GM21447 (cell line): ENCODE data around the gene PEMT.

ENCODE experiments used
- ATAC-seq: cut with Tn5 transposase; IDR thresholded peaks from one replicate; pipeline ENCODE4 v1.9.1; 2021; ENCODE audit not compliant: unreplicated experiment

Gene PEMT

GRCh38 chr17:17570798-17571716, 20.5 kb downstream of the PEMT start:
- no peak for ATAC-seq

DNA sequence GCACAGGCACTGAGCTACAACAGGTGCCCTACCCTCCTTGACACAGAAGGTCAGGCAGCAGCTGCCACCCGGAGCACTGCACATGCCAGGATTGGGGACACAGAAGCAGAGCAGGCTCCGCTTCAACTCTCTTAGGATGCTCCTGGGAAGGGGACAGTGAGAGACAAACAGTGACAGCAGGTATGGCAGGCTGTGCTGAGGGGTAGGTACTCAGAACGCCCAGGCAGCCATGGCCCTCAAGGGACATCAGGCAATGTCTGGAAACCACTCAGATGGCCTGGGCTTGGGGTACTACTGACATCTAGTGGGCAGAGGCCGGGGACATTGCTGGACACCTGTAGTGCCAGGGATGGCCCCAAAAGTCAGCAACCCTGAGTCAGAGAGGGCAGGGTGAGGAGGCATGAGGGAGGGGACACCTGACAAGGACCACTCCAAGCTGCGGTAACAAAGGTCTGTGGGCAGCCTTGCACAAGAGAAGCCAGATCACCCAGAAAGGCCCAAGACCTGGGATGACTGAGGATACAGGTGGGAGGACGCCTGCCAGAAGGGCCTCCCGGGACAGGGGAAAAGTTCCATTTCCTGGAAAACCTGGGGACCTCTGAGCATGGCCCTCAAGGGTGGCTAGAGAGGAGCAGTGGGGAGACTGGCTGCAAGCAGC, 21.2 kb downstream of the PEMT start:
- ATAC-seq = no peak

- no peak for ATAC-seq
Observed at GRCh38 chr17:17569691-17570090, 21.8 kb downstream of the PEMT start.

DNA sequence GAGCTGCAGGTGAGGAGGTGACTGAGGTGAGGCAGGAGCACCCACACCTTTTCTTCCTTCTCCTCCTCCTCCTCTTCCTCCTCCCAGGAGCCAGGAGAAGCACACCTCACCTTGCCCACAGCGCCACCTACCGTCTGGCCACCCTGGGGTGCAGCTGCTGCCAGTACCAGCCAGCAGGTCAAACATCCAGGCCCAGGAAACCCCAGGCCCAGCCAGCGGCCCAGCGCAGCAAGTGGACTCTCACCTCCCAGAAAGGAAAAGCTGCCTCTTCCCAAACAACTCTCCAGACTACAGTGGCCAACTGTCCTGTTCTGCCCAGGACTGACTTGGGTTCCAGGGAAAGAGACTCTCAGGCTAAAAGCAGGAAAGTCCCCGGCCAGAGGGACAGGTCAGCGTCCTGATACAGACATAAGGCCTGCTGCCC, 22.7 kb downstream of the PEMT start:
- ATAC-seq = no peak

- ATAC-seq = no peak
Observed at GRCh38 chr17:17567631-17568030, 23.9 kb downstream of the PEMT start.

- ATAC-seq = no peak
Observed at GRCh38 chr17:17566896-17567513, 24.5 kb downstream of the PEMT start.

DNA sequence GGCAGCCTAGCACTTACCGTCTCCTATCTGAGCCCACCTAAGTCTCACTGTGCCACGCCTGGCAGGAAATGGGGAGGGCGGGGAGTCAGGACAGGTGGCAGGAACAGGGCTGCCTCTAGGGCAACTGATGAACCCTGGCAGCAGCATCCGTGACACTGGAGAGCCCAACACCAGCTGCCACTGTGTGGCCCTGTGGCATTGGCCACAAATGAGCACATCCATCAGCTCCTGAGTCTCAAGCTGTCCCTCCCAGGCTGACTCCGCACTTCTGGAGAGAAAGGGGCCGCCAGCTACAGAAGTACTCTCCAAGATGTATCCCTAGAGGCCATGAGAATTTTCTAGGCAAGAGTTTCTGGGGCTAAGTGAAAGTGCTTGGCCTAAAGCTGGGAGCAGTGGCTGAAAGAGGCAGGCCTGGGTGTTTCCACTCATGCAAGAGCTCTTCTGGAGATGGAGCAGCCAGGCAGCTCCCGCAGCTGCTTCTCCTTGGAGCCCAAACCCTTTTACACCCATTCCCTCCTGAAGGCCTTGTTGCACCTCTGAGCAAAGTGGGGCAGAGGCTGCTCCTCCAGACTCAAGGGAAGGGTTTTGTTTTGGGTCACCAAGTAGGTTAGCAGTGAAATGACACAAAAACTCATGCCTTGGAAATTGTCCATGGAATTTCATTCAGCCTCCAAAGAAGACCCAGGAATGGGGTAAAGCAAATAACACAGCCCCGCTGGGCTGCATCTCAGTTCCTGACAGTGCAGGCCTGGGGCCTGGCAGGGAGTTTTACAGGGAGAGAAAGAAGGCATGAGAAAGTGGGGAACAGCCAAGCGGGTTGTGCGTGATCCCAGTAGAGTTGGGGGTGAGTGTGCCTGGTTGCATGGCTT, 25.8 kb downstream of the PEMT start:
- no peak for ATAC-seq

DNA sequence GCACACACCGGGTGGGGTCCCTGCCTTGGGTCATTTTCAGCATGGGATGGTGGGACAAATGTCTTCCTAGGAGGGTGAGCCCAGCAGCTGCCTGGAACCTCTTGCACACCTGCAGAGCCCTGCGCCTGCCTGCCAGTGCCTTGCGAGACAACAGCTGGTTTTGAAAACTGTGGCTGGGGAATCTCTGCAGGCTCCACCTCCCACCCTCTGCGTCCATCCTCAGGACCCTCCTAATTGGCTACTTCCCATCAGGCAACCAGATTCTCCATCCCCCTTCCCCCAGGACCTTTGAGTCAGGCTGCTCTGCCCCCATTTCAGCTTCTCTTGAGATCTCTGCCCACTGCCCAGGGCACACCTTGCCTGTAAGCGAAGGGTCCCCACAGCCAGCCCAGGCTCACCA, 26.6 kb downstream of the PEMT start:
- ATAC-seq = no peak

GRCh38 chr17:17564323-17564722, 27.2 kb downstream of the PEMT start:
- no peak for ATAC-seq

GRCh38 chr17:17563530-17563929, 28.0 kb downstream of the PEMT start:
- no peak for ATAC-seq

GRCh38 chr17:17562146-17562511, 29.4 kb downstream of the PEMT start:
- no peak for ATAC-seq

GRCh38 chr17:17561408-17562145, 29.9 kb downstream of the PEMT start:
- ATAC-seq = no peak

- no peak for ATAC-seq
Observed at GRCh38 chr17:17560975-17561374, 30.5 kb downstream of the PEMT start.

DNA sequence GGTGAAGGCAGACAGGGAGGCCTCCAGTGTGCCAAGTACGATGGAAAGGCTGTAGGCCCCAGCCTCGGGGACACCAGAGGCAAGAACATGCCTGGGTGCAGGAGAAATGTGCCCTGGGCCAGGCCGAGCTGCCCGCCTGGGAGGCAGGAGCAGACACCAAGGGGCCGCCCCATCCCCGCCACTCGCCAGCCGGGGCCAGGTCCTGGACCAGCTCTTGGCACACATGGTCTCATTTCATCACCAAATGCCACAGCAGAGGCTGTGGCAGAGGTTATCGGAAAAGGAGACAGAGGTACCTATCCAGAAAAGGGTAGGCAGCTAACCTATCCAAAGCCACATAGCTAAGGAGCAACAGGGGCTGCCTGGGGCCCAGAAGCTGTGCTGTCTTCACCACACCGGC, 31.3 kb downstream of the PEMT start:
- no peak for ATAC-seq

DNA sequence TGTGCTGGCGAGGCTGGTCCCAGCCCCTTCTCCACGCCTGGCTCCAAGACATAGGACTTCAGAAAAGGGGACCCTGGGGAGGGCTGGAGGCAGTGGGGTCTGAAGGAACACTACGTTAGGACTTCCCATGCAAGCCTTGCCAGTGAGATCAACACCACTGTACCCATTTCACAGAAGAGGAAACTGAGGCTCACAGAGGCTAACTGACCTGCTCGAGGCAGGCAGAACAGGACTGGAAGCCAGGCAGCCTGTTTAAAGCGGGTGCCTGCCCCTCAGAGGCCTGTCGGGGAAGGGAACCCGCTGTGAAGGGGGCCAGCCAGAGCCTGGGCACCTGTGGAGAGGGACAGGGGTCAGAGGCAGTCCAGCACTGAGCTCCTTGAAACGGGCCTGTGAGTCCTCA, 32.3 kb downstream of the PEMT start:
- no peak for ATAC-seq

GRCh38 chr17:17558431-17558830, 33.1 kb downstream of the PEMT start:
- ATAC-seq = no peak

DNA sequence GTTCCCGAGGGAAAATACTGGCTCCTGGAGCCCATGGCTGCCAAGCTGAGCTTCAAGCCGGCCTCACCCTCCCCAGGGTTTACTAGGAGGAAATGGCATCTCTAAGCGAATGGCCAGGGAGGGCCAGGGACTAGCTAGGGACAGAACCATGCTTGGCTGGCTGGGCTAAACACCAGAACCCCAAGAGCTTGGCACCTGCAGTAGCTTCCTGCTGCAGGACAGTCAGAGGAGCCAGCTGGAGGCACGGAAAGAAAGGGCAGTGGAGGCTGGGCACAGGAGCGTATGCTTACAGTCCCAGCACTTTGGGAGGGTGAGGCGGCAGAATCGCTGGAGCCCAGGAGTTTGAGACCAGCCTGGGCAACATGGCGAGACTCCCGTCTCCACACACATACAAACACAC, 33.7 kb downstream of the PEMT start:
- ATAC-seq = no peak

DNA sequence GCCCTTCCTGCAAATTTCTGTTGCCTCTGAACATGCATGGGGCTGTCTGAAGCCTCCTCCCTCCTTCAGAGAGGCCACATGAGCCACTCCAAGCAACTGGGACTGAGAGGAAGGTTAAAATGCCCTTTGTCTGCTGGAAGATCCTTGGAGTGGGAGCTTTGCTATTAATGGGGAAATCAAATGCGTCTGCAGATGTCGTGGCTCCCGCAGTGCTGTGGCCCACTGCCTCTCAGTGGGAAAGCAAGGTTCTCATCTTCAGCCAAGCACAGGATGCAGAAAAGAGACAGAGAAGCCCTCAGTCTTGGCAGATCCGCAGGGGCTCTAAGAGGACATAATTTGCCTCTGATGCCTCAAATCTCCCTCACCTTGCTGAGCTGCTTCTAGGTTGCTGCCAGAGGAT, 34.8 kb downstream of the PEMT start:
- ATAC-seq = no peak

GRCh38 chr17:17555906-17556305, 35.6 kb downstream of the PEMT start:
- ATAC-seq = no peak

DNA sequence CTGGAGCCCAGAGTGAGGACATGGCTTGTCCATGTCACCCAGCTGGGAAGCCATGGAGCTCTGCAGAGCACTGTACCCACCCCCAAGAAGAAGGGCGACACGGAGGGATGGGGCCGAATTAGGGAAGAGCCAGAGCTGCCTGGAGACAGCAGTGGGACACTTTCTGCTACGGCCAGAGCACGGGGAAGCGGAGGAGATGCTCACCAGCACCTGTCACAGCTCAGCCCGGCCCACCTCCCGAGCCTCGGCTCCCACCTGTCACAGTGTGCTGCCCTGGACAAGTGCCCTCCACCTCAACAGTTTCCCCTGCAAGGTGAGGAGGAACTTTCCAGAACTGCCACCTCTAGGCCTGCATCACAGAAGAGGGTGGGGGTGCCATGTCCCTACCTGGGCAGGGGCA, 36.4 kb downstream of the PEMT start:
- no peak for ATAC-seq
